WTC11 (cell line): ENCODE data around the gene HLA-DPA1. TPM values are rescaled to one million over a fixed set of nuclear protein-coding genes. Genes with fewer than 3 reads are reported as not detected.

ENCODE experiments used
- ATAC-seq: fragments of 200-7000 bp; cut with Tn5 transposase; 2 replicates; pipeline ENCODE4 v1.10.0; 2021; ENCODE audit warnings: mild to moderate bottlenecking, moderate library complexity
- CTCF ChIA-PET: fragments of 300-600 bp; sonication (Branson Sonifier 250); formaldehyde crosslinking; loops from one replicate; lab custom pipeline; 2021; ENCODE audit warnings: antibody characterized with exemption; lab: Charles Lee
- POLR2A ChIA-PET: fragments of 350-600 bp; sonication (Branson Sonifier 250); formaldehyde crosslinking; loops from one replicate; lab custom pipeline; 2021; ENCODE audit warnings: antibody characterized with exemption; lab: Charles Lee
- DNase-seq: peaks from one replicate; pipeline ENCODE4 v3.0.0; 2021; ENCODE audit warnings: low spot score
- H3K27ac Mint-ChIP-seq: 2 replicates; pipeline ENCODE4 v1.8.0; 2021; ENCODE audit warnings: mixed read lengths
- H3K27me3 Mint-ChIP-seq: 2 replicates; pipeline ENCODE4 v1.8.0; 2021; ENCODE audit warnings: low read depth, mild to moderate bottlenecking, moderate library complexity, mixed read lengths
- H3K36me3 Mint-ChIP-seq: 2 replicates; pipeline ENCODE4 v1.8.0; 2021; ENCODE audit warnings: mixed read lengths
- H3K4me1 Mint-ChIP-seq: 2 replicates; pipeline ENCODE4 v1.8.0; 2022; ENCODE audit warnings: mixed read lengths
- H3K4me3 Mint-ChIP-seq: 2 replicates; pipeline ENCODE4 v1.8.0; 2021; ENCODE audit warnings: mild to moderate bottlenecking, moderate library complexity, mixed read lengths
- H3K9me3 Mint-ChIP-seq: 2 replicates; pipeline ENCODE4 v1.8.0; 2021; ENCODE audit warnings: mixed read lengths
- ETV6 ChIP-seq: sonication (generic); formaldehyde crosslinking; IDR thresholded peaks from 2 replicates; pipeline ENCODE4 v1.8.1; 2022; ENCODE audit warnings: mild to moderate bottlenecking, missing genetic modification reagents
- FOXP1 ChIP-seq: sonication (generic); formaldehyde crosslinking; IDR thresholded peaks from 2 replicates; pipeline ENCODE4 v1.8.0; 2022; ENCODE audit warnings: missing genetic modification reagents, mild to moderate bottlenecking, moderate library complexity, borderline replicate concordance
- GABPB1 ChIP-seq: sonication (generic); formaldehyde crosslinking; IDR thresholded peaks from 2 replicates; pipeline ENCODE4 v1.8.1; 2023; ENCODE audit warnings: mild to moderate bottlenecking, missing genetic modification reagents
- NR2C2 ChIP-seq: sonication (generic); formaldehyde crosslinking; IDR thresholded peaks from 2 replicates; pipeline ENCODE4 v1.8.0; 2022; ENCODE audit warnings: mild to moderate bottlenecking, missing genetic modification reagents
- RORB ChIP-seq: fragments of 250-450 bp; sonication (Bioruptor Pico); IDR thresholded peaks from 2 replicates; pipeline ENCODE4 v1.9.0; 2021; ENCODE audit warnings: mild to moderate bottlenecking
- SOX15 ChIP-seq: fragments of 250-450 bp; sonication (Bioruptor Pico); IDR thresholded peaks from 2 replicates; pipeline ENCODE4 v1.9.0; 2021; ENCODE audit warnings: mild to moderate bottlenecking
- SP1 ChIP-seq: sonication (generic); formaldehyde crosslinking; conservative IDR thresholded peaks from 2 replicates; pipeline ENCODE4 v1.8.1; 2022; ENCODE audit warnings: missing genetic modification reagents
- ZBTB21 ChIP-seq: sonication (generic); formaldehyde crosslinking; IDR thresholded peaks from 2 replicates; pipeline ENCODE4 v1.8.1; 2023; ENCODE audit warnings: mild to moderate bottlenecking, missing genetic modification reagents, borderline replicate concordance
- ZNF396 ChIP-seq: fragments of 250-450 bp; sonication (Bioruptor Pico); IDR thresholded peaks from 2 replicates; pipeline ENCODE4 v1.8.0; 2021; ENCODE audit warnings: mild to moderate bottlenecking, moderate library complexity, borderline replicate concordance
- total RNA-seq: library from RNA; stranded (reverse); gene quantifications from 3 replicates; pipeline ENCODE4 v1.2.3, GENCODE V29; 2021
- TF ChIP-seq, protein P1 (sequence below): fragments of 200-600 bp; IDR thresholded peaks from 2 replicates; pipeline ENCODE4 v1.8.0; 2022; ENCODE audit warnings: antibody characterized with exemption
- TF ChIP-seq, protein P2 (sequence below): sonication (generic); formaldehyde crosslinking; IDR thresholded peaks from 2 replicates; pipeline ENCODE4 v1.8.1; 2022; ENCODE audit warnings: low read depth, mild to moderate bottlenecking, moderate library complexity, missing genetic modification reagents, borderline replicate concordance
- TF ChIP-seq, protein P3 (sequence below): sonication (generic); formaldehyde crosslinking; IDR thresholded peaks from 2 replicates; pipeline ENCODE4 v1.8.1; 2022; ENCODE audit warnings: low read depth, missing genetic modification reagents, borderline replicate concordance
- TF ChIP-seq, protein P4 (sequence below): sonication (generic); formaldehyde crosslinking; IDR thresholded peaks from 2 replicates; pipeline ENCODE4 v1.8.1; 2023; ENCODE audit warnings: mild to moderate bottlenecking, missing genetic modification reagents, borderline replicate concordance
- TF ChIP-seq, protein P5 (sequence below): sonication (generic); formaldehyde crosslinking; IDR thresholded peaks from 2 replicates; pipeline ENCODE4 v1.8.0; 2023; ENCODE audit warnings: mild to moderate bottlenecking, missing genetic modification reagents
- TF ChIP-seq, protein P6 (sequence below): sonication (generic); formaldehyde crosslinking; IDR thresholded peaks from 2 replicates; pipeline ENCODE4 v1.8.1; 2023; ENCODE audit warnings: mild to moderate bottlenecking, missing genetic modification reagents
- TF ChIP-seq, protein P7 (sequence below): sonication (generic); formaldehyde crosslinking; IDR thresholded peaks from 2 replicates; pipeline ENCODE4 v1.8.1; 2022; ENCODE audit warnings: mild to moderate bottlenecking, moderate library complexity, missing genetic modification reagents

HLA-DPA1 gene
- total RNA-seq, 1 experiment from 2014 or later, result 4.9 TPM

DNA sequence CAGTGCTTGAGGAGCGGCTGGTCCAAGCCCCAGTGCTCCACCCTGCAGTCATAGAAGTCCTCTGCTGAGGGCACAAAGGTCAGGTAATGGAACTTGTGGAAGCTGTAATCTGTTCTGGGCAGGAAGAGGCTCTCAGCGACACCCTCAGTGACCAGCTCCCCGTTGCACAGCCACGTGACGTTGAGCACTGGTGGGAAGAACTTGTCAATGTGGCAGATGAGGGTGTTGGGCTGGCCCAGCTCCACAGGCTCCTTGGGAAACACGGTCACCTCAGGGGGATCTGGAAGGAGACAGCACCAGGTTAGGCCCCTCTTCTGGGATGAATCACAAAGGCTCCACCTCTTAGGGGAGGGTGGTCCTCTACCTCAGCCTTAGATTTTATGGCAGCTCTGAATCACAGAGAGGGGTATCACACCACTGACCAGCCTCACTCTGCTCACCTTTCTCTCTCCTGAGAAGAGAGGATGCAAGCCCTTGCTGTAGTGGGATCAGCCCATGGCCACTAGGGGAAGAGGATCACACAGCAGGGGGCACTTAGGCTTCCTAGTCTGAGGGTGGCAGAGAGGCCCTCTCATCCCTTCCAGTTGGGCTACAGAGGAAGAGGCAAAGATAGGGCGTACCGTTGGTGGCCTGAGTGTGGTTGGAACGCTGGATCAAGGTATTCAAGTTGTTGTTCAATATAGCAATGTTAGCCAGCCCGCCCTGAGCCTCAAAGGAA, 4.3 kb downstream of the HLA-DPA1 start:
- H3K27me3 Mint-ChIP-seq, result peaks cover 6% of the 10 kb centered on the region
- peaks cover 7% of the 10 kb centered on the region; the same call in 1 of the 2 replicates for H3K36me3 Mint-ChIP-seq
- H3K27ac Mint-ChIP-seq, result no peak overlapping the region
- peaks cover 5% of the 10 kb centered on the region for H3K4me1 Mint-ChIP-seq
- H3K9me3 Mint-ChIP-seq, result peaks cover 15% of the 10 kb centered on the region
- ChIA-PET POLR2A (interaction anchor here (1.2 kb wide), 1 partner anchor 47 kb away, joined by 3 read pairs; no protein-coding TSS in a partner anchor), CTCF (no interaction called here)
- no peak for TF ChIP-seq ZNF396
- TF ChIP-seq, protein P1, sequence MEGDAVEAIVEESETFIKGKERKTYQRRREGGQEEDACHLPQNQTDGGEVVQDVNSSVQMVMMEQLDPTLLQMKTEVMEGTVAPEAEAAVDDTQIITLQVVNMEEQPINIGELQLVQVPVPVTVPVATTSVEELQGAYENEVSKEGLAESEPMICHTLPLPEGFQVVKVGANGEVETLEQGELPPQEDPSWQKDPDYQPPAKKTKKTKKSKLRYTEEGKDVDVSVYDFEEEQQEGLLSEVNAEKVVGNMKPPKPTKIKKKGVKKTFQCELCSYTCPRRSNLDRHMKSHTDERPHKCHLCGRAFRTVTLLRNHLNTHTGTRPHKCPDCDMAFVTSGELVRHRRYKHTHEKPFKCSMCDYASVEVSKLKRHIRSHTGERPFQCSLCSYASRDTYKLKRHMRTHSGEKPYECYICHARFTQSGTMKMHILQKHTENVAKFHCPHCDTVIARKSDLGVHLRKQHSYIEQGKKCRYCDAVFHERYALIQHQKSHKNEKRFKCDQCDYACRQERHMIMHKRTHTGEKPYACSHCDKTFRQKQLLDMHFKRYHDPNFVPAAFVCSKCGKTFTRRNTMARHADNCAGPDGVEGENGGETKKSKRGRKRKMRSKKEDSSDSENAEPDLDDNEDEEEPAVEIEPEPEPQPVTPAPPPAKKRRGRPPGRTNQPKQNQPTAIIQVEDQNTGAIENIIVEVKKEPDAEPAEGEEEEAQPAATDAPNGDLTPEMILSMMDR, result no peak
- TF ChIP-seq, protein P2, sequence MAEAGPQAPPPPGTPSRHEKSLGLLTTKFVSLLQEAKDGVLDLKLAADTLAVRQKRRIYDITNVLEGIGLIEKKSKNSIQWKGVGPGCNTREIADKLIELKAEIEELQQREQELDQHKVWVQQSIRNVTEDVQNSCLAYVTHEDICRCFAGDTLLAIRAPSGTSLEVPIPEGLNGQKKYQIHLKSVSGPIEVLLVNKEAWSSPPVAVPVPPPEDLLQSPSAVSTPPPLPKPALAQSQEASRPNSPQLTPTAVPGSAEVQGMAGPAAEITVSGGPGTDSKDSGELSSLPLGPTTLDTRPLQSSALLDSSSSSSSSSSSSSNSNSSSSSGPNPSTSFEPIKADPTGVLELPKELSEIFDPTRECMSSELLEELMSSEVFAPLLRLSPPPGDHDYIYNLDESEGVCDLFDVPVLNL (CRISPR knock-in tag), result no peak
- no peak for TF ChIP-seq RORB (CRISPR knock-in tag)
- TF ChIP-seq, protein P3, sequence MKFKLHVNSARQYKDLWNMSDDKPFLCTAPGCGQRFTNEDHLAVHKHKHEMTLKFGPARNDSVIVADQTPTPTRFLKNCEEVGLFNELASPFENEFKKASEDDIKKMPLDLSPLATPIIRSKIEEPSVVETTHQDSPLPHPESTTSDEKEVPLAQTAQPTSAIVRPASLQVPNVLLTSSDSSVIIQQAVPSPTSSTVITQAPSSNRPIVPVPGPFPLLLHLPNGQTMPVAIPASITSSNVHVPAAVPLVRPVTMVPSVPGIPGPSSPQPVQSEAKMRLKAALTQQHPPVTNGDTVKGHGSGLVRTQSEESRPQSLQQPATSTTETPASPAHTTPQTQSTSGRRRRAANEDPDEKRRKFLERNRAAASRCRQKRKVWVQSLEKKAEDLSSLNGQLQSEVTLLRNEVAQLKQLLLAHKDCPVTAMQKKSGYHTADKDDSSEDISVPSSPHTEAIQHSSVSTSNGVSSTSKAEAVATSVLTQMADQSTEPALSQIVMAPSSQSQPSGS, result no peak
- TF ChIP-seq, protein P4, sequence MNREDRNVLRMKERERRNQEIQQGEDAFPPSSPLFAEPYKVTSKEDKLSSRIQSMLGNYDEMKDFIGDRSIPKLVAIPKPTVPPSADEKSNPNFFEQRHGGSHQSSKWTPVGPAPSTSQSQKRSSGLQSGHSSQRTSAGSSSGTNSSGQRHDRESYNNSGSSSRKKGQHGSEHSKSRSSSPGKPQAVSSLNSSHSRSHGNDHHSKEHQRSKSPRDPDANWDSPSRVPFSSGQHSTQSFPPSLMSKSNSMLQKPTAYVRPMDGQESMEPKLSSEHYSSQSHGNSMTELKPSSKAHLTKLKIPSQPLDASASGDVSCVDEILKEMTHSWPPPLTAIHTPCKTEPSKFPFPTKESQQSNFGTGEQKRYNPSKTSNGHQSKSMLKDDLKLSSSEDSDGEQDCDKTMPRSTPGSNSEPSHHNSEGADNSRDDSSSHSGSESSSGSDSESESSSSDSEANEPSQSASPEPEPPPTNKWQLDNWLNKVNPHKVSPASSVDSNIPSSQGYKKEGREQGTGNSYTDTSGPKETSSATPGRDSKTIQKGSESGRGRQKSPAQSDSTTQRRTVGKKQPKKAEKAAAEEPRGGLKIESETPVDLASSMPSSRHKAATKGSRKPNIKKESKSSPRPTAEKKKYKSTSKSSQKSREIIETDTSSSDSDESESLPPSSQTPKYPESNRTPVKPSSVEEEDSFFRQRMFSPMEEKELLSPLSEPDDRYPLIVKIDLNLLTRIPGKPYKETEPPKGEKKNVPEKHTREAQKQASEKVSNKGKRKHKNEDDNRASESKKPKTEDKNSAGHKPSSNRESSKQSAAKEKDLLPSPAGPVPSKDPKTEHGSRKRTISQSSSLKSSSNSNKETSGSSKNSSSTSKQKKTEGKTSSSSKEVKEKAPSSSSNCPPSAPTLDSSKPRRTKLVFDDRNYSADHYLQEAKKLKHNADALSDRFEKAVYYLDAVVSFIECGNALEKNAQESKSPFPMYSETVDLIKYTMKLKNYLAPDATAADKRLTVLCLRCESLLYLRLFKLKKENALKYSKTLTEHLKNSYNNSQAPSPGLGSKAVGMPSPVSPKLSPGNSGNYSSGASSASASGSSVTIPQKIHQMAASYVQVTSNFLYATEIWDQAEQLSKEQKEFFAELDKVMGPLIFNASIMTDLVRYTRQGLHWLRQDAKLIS (CRISPR knock-in tag), result no peak
- no peak for TF ChIP-seq FOXP1 (CRISPR knock-in tag)
- no peak for TF ChIP-seq GABPB1 (CRISPR knock-in tag)
- TF ChIP-seq, protein P5, sequence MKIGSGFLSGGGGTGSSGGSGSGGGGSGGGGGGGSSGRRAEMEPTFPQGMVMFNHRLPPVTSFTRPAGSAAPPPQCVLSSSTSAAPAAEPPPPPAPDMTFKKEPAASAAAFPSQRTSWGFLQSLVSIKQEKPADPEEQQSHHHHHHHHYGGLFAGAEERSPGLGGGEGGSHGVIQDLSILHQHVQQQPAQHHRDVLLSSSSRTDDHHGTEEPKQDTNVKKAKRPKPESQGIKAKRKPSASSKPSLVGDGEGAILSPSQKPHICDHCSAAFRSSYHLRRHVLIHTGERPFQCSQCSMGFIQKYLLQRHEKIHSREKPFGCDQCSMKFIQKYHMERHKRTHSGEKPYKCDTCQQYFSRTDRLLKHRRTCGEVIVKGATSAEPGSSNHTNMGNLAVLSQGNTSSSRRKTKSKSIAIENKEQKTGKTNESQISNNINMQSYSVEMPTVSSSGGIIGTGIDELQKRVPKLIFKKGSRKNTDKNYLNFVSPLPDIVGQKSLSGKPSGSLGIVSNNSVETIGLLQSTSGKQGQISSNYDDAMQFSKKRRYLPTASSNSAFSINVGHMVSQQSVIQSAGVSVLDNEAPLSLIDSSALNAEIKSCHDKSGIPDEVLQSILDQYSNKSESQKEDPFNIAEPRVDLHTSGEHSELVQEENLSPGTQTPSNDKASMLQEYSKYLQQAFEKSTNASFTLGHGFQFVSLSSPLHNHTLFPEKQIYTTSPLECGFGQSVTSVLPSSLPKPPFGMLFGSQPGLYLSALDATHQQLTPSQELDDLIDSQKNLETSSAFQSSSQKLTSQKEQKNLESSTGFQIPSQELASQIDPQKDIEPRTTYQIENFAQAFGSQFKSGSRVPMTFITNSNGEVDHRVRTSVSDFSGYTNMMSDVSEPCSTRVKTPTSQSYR (CRISPR knock-in tag), result no peak
- no peak for ATAC-seq
- DNase-seq, result no peak
- no peak overlapping the region for H3K4me3 Mint-ChIP-seq

DNA sequence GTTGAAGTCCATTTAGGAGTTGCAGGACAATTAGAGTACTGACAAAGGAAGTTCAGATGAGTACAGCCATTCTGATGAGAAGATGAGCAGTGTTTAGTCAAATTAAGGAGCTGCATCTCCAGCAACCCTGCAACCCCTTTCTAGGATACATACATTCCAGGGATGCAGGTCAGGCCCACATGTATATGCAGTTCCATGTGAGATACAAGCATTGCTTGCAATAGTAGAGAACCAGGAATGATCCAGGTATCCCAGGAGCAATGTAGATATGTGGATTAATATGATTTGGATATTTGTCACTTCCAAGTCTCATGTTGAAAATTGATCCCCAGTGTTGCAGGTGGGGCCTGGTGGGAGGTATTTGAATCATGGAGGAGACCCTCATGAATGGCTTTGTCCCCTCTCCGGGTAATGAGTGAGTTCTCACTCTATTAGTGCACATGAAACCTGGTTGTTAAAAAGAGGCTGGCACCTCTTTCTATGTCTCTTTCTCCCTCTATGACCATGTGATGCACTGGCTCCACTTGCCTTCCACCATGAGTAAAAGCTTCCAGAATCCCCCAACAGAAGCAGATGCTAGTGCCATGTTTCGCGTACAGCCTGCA, 6.4 kb downstream of the HLA-DPA1 start:
- ChIA-PET POLR2A (no interaction called here), CTCF (no interaction called here)
- DNase-seq (no peak), ATAC-seq (no peak)
- H3K36me3 Mint-ChIP-seq, result peaks cover 8% of the 10 kb centered on the region
- H3K27me3 Mint-ChIP-seq, result peaks cover 6% of the 10 kb centered on the region
- peaks cover 18% of the 10 kb centered on the region for H3K9me3 Mint-ChIP-seq
- no peak overlapping the region for H3K27ac Mint-ChIP-seq
- no peaks in the 10 kb centered on the region for H3K4me1 Mint-ChIP-seq
- H3K4me3 Mint-ChIP-seq, result no peak overlapping the region
- no peak for TF ChIP-seq NR2C2 (CRISPR knock-in tag)
- no peak for TF ChIP-seq SOX15 (CRISPR knock-in tag)
- TF ChIP-seq ZBTB21 (CRISPR knock-in tag), result no peak
- TF ChIP-seq ETV6 (CRISPR knock-in tag), result no peak
- TF ChIP-seq, protein P5 (CRISPR knock-in tag), result no peak
- TF ChIP-seq, protein P6, sequence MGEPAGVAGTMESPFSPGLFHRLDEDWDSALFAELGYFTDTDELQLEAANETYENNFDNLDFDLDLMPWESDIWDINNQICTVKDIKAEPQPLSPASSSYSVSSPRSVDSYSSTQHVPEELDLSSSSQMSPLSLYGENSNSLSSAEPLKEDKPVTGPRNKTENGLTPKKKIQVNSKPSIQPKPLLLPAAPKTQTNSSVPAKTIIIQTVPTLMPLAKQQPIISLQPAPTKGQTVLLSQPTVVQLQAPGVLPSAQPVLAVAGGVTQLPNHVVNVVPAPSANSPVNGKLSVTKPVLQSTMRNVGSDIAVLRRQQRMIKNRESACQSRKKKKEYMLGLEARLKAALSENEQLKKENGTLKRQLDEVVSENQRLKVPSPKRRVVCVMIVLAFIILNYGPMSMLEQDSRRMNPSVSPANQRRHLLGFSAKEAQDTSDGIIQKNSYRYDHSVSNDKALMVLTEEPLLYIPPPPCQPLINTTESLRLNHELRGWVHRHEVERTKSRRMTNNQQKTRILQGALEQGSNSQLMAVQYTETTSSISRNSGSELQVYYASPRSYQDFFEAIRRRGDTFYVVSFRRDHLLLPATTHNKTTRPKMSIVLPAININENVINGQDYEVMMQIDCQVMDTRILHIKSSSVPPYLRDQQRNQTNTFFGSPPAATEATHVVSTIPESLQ (CRISPR knock-in tag), result no peak
- TF ChIP-seq, protein P7, sequence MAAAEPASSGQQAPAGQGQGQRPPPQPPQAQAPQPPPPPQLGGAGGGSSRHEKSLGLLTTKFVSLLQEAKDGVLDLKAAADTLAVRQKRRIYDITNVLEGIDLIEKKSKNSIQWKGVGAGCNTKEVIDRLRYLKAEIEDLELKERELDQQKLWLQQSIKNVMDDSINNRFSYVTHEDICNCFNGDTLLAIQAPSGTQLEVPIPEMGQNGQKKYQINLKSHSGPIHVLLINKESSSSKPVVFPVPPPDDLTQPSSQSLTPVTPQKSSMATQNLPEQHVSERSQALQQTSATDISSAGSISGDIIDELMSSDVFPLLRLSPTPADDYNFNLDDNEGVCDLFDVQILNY (CRISPR knock-in tag), result no peak
- TF ChIP-seq SP1 (CRISPR knock-in tag), result no peak
